Transverse colon (tissue), 4 donors: ENCODE results near the gene TCP11. TPM values are rescaled to one million over a fixed set of nuclear protein-coding genes. Genes with fewer than 3 reads are reported as not detected.

Source experiments
- DNase-seq: peaks from one replicate; pipeline ENCODE4 v3.0.0-alpha.2; 2019
- H3K27ac ChIP-seq, 4 donors: fragments of 200-600 bp; sonication (generic); 2 replicates each; pipeline ENCODE4 v1.5.1; 2016 to 2018; ENCODE audit warnings: inconsistent platforms in 4 of 4
- H3K27me3 ChIP-seq: fragments of 200-600 bp; sonication (generic); 2 replicates; pipeline ENCODE4 v1.5.1; 2017; ENCODE audit warnings: inconsistent platforms
- H3K36me3 ChIP-seq, 4 donors: fragments of 200-600 bp; sonication (generic); 2 replicates each; pipeline ENCODE4 v1.5.1; 2017 to 2019; ENCODE audit warnings: inconsistent platforms in 4 of 4
- H3K4me1 ChIP-seq, 4 donors: fragments of 200-600 bp; sonication (generic); 2 replicates each; pipeline ENCODE4 v1.5.1; 2017 to 2020; ENCODE audit warnings: inconsistent platforms in 4 of 4
- H3K4me3 ChIP-seq, 4 donors: fragments of 200-600 bp; sonication (generic); 1 replicate in 1 of 4; 2 replicates in 3 of 4; pipeline versions ENCODE4 v1.5.1 to v1.6.1; 2017 to 2019; ENCODE audit warnings: inconsistent platforms in 4 of 4
- H3K9me3 ChIP-seq, 2 donors: fragments of 200-600 bp; sonication (generic); 2 replicates each; pipeline ENCODE4 v1.5.1; 2017 to 2019; ENCODE audit warnings: inconsistent platforms in 2 of 2
- CTCF ChIP-seq, 5 experiments: fragments of 200-600 bp in 3 of 5; fragments of 450-650 bp in 2 of 5; sonication (generic) in 3 of 5; IDR thresholded peaks; 1 replicate in 2 of 5; 2 replicates in 3 of 5; pipeline ENCODE4 v1.5.1; 2016 to 2017; ENCODE audit warnings: antibody characterized with exemption in 5 of 5, inconsistent platforms in 3 of 5, mild to moderate bottlenecking in 2 of 5, moderate library complexity in 1 of 5
- EP300 ChIP-seq: sonication (generic); formaldehyde crosslinking; IDR thresholded peaks from one replicate; pipeline ENCODE4 v1.6.1; 2017; ENCODE audit warnings: antibody characterized with exemption, low read depth
- POLR2A ChIP-seq: fragments of 450-650 bp; IDR thresholded peaks from one replicate; pipeline ENCODE4 v1.6.1; 2016; ENCODE audit warnings: antibody characterized with exemption, mild to moderate bottlenecking, moderate library complexity
- POLR2AphosphoS5 ChIP-seq, 3 donors: sonication (generic); formaldehyde crosslinking; IDR thresholded peaks; one replicate each; pipeline ENCODE4 v1.6.1; 2016; ENCODE audit warnings: antibody characterized with exemption in 3 of 3
- WGBS, 2 donors: methylation state at CpG; one replicate each; pipeline ENCODE4 v1.1.5; 2018; ENCODE audit warnings: low coverage in 1 of 2; 5-methylcytosine and 5-hydroxymethylcytosine counted together
- in situ Hi-C, 4 donors: fragments of 200-750 bp; cut with MboI; loops; one replicate each; pipeline versions ENCODE4 v1.15.0 to v1.15.1; 2017; ENCODE audit warnings: low sequenced_read_pairs in 3 of 4, low pct_ligation_motif_present in 1 of 4, low pct_unique_long_range_greater_than_20kb in 1 of 4
- intact Hi-C: fragments of 100-400 bp; cut with DNase I; formaldehyde crosslinking; loops from one replicate; pipeline ENCODE4 v1.15.1; 2023; ENCODE audit warnings: low total_unique reads
- total RNA-seq, 4 donors: library from RNA; depleted of rRNA; stranded (reverse); fragments of >200 nt; gene quantifications; one replicate each; pipeline ENCODE4 v1.1.0, GENCODE V29; 2016

TCP11 gene
- total RNA-seq, 4 donors from 2014 or later: 0.96 TPM; not detected in 3

DNA sequence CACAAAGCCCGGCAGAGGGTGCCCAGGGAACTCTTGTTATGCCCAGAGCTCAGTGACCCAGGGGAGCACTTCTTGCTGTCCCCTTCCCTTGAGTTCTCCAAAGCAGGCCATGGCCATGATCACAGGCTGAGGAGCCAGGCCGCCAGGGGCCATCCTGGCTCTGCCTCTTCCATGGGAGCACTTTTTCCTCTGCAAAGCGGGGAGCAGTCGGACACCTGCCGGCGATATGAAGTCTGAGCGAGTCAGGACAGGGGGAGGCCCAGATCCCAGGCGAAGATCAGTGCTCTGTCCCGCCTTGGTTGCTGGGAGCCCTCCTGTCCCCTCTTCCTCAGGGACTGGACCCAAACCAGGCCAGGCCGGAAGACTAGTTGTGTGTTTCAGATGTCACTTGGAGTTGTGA lies 67.9 kb downstream of the TCP11 start:
- no peak overlapping the region for H3K4me3 ChIP-seq
- intact Hi-C loops (no loop called here), in situ Hi-C loops (no loop called here)
- DNase-seq: no peak
- 95% methylated on average over 10 of the region's 10 CpGs; no CpG with 5 or more reads in 1 of the 2 donors for WGBS, 2 donors
- no peak overlapping the region for H3K27ac ChIP-seq
- H3K9me3 ChIP-seq: no peaks in the 10 kb centered on the region
- H3K4me1 ChIP-seq: peaks cover 0 to 3% (median 0%) of the 10 kb centered on the region in 4 donors
- peaks cover 0 to 17% (median 5%) of the 10 kb centered on the region in 4 donors for H3K36me3 ChIP-seq
- TF ChIP-seq POLR2AphosphoS5 (IDR thresholded peaks at IDR 0.05) (no peak), CTCF (IDR thresholded peaks at IDR 0.05) (no peak), POLR2A (no peak), EP300 (no peak)
- no peaks in the 10 kb centered on the region for H3K27me3 ChIP-seq

DNA sequence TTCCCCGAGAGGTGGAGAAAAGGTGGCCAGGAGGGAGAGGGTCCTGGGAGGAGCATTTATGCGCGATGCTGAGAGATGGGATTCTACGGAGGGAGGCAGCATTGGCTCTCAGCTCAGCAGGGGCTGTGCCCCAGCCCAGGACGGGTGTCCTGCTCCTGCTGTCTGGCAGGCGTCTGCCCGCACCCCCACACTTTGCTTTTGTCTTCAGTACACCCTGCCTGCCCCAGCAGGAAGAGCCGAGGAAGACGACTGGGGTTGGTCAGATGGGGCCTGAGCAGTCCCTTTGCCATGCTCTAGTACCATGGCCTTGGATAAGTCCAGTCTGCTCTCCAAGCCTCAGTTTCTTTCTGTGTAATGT lies 68.5 kb downstream of the TCP11 start:
- intact Hi-C loops (no loop called here), in situ Hi-C loops (no loop called here)
- Histone ChIP-seq H3K4me3 (no peak overlapping the region), H3K27me3 (no peaks in the 10 kb centered on the region), H3K4me1 (peaks cover 0 to 4% (median 0%) of the 10 kb centered on the region in 4 donors), H3K36me3 (peaks cover 0 to 12% (median 5%) of the 10 kb centered on the region in 4 donors), H3K27ac (no peak overlapping the region), H3K9me3 (no peaks in the 10 kb centered on the region)
- WGBS, 2 donors: 94% methylated on average over 9 of the region's 9 CpGs; no CpG with 5 or more reads in 1 of the 2 donors
- DNase-seq: no peak
- no peak for TF ChIP-seq POLR2A
- TF ChIP-seq POLR2AphosphoS5 (IDR thresholded peaks at IDR 0.05): no peak
- no peak for TF ChIP-seq EP300
- TF ChIP-seq CTCF (IDR thresholded peaks at IDR 0.05): no peak

DNA sequence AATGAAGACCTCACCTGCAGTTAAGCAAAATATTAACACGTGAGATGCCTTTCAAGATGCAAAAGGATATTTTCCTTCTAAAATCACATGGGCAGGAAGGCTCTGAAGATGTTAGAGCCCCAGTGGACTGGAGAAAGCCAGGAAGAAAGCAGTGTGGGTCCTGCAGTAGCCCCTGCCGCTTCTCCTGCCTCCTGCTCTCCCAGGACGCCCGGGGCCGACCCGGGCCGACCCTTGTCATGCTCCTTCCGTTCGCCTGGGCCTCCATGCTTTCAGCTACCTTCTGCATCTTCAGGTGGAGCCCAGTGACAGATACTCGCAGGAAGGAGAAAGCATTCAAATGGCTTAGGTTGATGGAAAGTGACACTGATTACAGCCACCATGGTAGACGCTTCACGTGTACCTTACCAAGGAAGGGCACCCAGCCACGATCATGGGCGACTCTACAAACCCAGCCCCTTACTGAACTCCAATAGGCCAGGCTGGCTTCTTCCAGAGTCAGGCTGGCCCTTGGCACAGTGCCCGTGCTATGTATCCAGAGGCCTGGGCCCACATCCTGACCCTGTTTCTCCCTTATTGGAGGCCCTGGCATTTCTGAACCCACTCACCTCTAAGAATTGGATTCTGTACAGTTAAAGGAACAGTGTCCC lies 69.0 kb downstream of the TCP11 start:
- Histone ChIP-seq H3K9me3 (no peaks in the 10 kb centered on the region), H3K4me3 (no peak overlapping the region), H3K27ac (no peak overlapping the region), H3K4me1 (peaks cover 0 to 4% (median 0%) of the 10 kb centered on the region in 4 donors), H3K27me3 (no peaks in the 10 kb centered on the region), H3K36me3 (peaks cover 0 to 10% (median 3%) of the 10 kb centered on the region in 4 donors)
- intact Hi-C loops (no loop called here), in situ Hi-C loops (no loop called here)
- no peak for DNase-seq
- TF ChIP-seq CTCF (IDR thresholded peaks at IDR 0.05) (no peak), POLR2AphosphoS5 (IDR thresholded peaks at IDR 0.05) (no peak), POLR2A (no peak)
- 72 to 90% methylated on average over 2 to 15 of the region's 15 CpGs for WGBS, 2 donors

DNA sequence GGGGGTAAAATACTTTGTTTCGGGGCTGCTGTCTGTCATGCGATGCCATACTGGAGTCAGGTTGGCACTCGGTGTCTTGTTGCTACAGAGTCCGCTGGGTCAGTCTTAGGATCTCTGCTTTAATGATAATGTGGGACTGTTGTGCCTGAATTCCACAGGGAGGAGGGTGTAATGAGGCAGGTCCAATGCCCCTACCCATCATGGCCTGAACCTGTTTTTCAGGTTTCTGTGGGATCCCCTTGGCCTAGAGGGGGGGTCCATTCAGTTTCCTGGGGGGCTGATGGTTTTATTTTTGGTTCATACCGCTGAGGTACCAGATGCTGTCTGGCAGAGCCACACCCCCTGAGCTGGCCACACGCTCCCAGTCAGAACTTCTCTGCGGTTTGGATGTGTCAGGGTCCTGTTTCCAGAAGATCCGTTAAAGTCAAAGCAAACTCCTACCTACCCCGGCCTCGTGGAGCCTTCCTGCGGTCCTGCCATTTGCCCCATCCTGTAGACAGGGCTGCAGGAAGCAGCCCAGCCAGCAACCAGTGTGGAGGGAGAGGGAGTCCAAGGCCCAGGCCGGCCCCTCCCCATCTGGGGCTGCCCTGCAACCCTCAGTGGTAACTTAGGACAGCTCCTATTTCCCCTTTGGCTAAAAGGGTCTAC lies 69.7 kb downstream of the TCP11 start:
- 90% methylated on average over 3 to 12 of the region's 12 CpGs for WGBS, 2 donors
- DNase-seq: no peak
- no peaks in the 10 kb centered on the region for H3K9me3 ChIP-seq
- H3K27ac ChIP-seq: no peak overlapping the region
- no peaks in the 10 kb centered on the region for H3K27me3 ChIP-seq
- peaks cover 0 to 4% (median 0%) of the 10 kb centered on the region in 4 donors for H3K4me1 ChIP-seq
- in situ Hi-C loops: no loop called here
- TF ChIP-seq POLR2A: no peak
- no peak for TF ChIP-seq CTCF (IDR thresholded peaks at IDR 0.05)
- no peak for TF ChIP-seq EP300
- no peak for TF ChIP-seq POLR2AphosphoS5 (IDR thresholded peaks at IDR 0.05)
- intact Hi-C loops: no loop called here
- peaks cover 0 to 10% (median 2%) of the 10 kb centered on the region in 4 donors for H3K36me3 ChIP-seq
- H3K4me3 ChIP-seq: no peak overlapping the region
